Measurements from ENCODE around the gene EML5. TPM values are rescaled to one million over a fixed set of nuclear protein-coding genes. Genes with fewer than 3 reads are reported as not detected.

Gene EML5
- total RNA-seq, 1 donor from 2014 or later = 2.0 TPM

DNA sequence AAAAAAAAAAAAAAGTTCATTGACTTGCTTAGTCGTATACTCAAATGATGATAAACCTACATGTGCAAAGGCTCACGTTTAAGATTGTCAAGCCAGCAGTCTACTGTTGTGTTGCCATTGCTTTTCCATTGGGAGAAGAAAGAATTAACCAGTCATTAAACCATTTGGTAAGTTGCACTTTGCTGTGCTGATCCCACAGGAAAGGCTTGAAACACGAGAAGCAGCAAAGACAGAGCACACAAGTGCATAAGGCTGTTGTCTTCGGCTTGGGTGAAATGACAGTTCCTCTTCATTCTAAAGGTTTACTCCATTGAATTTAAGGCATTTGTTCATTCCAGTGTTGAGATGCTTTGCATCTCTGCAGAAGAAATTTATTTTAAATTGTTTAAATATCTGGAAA, 179.8 kb downstream of the EML5 start:
- no peaks in the 10 kb centered on the region for H3K27me3 Mint-ChIP-seq (ENCODE audit: low read depth)
- H3K36me3 Mint-ChIP-seq = peaks cover 38% of the 10 kb centered on the region
- H3K4me1 Mint-ChIP-seq = peaks cover 4% of the 10 kb centered on the region
- H3K4me3 Mint-ChIP-seq = no peak overlapping the region
- H3K27ac Mint-ChIP-seq = peak overlapping the region; percentile 45
- no peaks in the 10 kb centered on the region for H3K9me3 Mint-ChIP-seq
- no peak for DNase-seq (ENCODE audit: low spot score in 2 of 2, unreplicated experiment in 2 of 2)
- TF ChIP-seq, protein P1, sequence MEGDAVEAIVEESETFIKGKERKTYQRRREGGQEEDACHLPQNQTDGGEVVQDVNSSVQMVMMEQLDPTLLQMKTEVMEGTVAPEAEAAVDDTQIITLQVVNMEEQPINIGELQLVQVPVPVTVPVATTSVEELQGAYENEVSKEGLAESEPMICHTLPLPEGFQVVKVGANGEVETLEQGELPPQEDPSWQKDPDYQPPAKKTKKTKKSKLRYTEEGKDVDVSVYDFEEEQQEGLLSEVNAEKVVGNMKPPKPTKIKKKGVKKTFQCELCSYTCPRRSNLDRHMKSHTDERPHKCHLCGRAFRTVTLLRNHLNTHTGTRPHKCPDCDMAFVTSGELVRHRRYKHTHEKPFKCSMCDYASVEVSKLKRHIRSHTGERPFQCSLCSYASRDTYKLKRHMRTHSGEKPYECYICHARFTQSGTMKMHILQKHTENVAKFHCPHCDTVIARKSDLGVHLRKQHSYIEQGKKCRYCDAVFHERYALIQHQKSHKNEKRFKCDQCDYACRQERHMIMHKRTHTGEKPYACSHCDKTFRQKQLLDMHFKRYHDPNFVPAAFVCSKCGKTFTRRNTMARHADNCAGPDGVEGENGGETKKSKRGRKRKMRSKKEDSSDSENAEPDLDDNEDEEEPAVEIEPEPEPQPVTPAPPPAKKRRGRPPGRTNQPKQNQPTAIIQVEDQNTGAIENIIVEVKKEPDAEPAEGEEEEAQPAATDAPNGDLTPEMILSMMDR (IDR thresholded peaks at IDR 0.05; ENCODE audit: unreplicated experiment) = no peak

DNA sequence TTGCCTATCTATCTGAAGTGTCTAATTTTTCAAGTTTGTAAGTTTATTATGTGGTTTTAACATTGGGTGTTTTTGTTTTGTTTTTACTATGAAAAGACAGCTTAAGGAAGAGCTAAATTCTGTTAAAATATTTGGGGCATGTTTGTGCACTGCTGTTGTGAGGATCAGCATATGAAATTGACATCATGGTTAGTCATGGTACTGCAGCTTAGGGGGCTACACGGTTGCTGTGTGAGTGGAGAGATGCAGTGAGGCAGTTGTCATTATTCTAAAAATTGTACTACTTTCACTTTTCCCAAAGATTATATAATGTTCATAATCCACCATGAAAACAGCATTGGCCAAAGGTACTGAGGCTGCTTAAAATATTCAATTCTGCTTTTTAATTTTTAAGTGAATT, 180.9 kb downstream of the EML5 start:
- Mint-ChIP-seq H3K9me3 (no peaks in the 10 kb centered on the region), H3K36me3 (peaks cover 46% of the 10 kb centered on the region), H3K4me3 (no peak overlapping the region), H3K27me3 (ENCODE audit: low read depth) (no peaks in the 10 kb centered on the region), H3K27ac (no peak overlapping the region), H3K4me1 (peaks cover 4% of the 10 kb centered on the region)
- TF ChIP-seq, protein P1 (IDR thresholded peaks at IDR 0.05; ENCODE audit: unreplicated experiment) = no peak
- DNase-seq (ENCODE audit: low spot score in 2 of 2, unreplicated experiment in 2 of 2) = no peak

DNA sequence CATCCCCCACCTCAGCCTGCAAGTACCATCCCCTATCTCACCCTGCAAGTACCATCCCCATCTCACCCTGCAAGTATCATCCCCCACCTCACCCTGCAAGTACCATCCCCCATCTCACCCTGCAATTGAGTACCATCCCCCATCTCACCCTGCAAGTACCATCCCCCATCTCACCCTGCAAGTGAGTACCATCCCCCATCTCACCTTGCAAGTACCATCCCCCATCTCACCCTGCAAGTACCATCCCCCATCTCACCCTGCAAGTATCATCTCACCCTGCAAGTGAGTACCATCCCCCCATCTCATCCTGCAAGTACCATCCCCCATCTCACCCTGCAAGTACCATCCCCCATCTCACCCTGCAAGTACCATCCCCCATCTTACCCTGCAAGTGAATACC, 184.9 kb downstream of the EML5 start:
- TF ChIP-seq, protein P1 (IDR thresholded peaks at IDR 0.05; ENCODE audit: unreplicated experiment) = no peak
- Mint-ChIP-seq H3K4me1 (no peaks in the 10 kb centered on the region), H3K27me3 (ENCODE audit: low read depth) (no peaks in the 10 kb centered on the region), H3K36me3 (peaks cover 58% of the 10 kb centered on the region), H3K27ac (no peak overlapping the region), H3K4me3 (no peak overlapping the region), H3K9me3 (no peaks in the 10 kb centered on the region)
- DNase-seq (ENCODE audit: low spot score in 2 of 2, unreplicated experiment in 2 of 2) = no peak

DNA sequence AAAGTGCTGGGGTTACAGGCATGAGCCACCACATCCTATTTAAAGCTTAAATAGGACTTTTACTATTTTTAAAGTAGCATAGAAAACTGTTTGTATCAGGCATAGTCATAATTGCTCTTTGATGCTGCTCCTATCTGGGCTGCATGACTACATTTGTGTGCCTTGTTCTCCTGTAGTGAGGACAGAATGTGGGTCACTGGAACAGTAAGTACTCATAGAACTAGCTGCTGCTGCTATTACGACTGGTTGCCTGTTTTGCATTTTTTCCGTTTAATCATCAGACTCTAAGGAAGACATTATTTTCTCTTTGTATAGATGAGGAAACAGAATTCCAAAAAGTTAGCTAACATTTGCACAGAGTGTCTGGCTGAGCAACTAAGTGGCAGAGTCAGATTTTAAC, 187.2 kb downstream of the EML5 start:
- TF ChIP-seq, protein P1 (IDR thresholded peaks at IDR 0.05; ENCODE audit: unreplicated experiment) = no peak
- peaks cover 53% of the 10 kb centered on the region for H3K36me3 Mint-ChIP-seq
- DNase-seq (ENCODE audit: low spot score in 2 of 2, unreplicated experiment in 2 of 2) = no peak
- no peaks in the 10 kb centered on the region for H3K4me1 Mint-ChIP-seq
- H3K27me3 Mint-ChIP-seq (ENCODE audit: low read depth) = no peaks in the 10 kb centered on the region
- H3K4me3 Mint-ChIP-seq = no peak overlapping the region
- H3K27ac Mint-ChIP-seq = no peak overlapping the region
- no peaks in the 10 kb centered on the region for H3K9me3 Mint-ChIP-seq

DNA sequence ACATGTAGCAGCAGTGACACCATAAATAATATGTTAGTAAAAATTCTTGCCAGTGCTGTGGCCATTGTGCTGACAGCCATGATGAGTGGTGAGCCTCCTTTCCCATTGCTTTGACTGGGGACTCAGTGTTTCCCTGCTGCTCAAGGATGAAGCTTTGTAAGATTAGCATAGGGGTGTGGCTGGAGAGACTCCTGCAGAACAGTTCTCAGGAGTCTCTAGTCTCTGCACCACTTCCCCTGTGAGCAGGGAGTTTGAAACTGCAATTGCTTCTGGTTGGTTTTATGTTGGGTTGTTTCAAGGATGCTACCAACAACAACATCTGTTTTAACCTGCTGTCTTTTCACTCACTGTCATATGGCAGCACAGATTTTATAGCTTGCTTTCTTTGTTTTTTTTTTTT, 188.5 kb downstream of the EML5 start:
- TF ChIP-seq, protein P1 (IDR thresholded peaks at IDR 0.05; ENCODE audit: unreplicated experiment) = no peak
- Mint-ChIP-seq H3K27ac (no peak overlapping the region), H3K4me1 (no peaks in the 10 kb centered on the region), H3K36me3 (peaks cover 53% of the 10 kb centered on the region), H3K4me3 (no peak overlapping the region), H3K27me3 (ENCODE audit: low read depth) (no peaks in the 10 kb centered on the region), H3K9me3 (no peaks in the 10 kb centered on the region)
- no peak for DNase-seq (ENCODE audit: low spot score in 2 of 2, unreplicated experiment in 2 of 2)
